Upper lobe of left lung (tissue), 6 donors: ENCODE results near the gene MARK4. TPM values are rescaled to one million over a fixed set of nuclear protein-coding genes. Genes with fewer than 3 reads are reported as not detected.

ENCODE experiments used
- ATAC-seq, 2 donors: fragments of 200-7000 bp; cut with Tn5 transposase; one replicate each; pipeline ENCODE4 v1.9.1; 2022; ENCODE audit warnings: mild to moderate bottlenecking in 2 of 2, moderate library complexity in 2 of 2; ENCODE audit not compliant: low FRiP score in 2 of 2
- DNase-seq, 2 donors: peaks; one replicate each; pipeline ENCODE4 v3.0.0-alpha.2; 2019 to 2020
- H3K27ac ChIP-seq, 4 donors: fragments of 200-600 bp; sonication (generic); one replicate each; pipeline ENCODE4 v1.5.1; 2016 to 2019
- H3K27me3 ChIP-seq, 4 donors: fragments of 200-600 bp; sonication (generic); one replicate each; pipeline ENCODE4 v1.5.1; 2017 to 2019
- H3K36me3 ChIP-seq, 4 donors: fragments of 200-600 bp; sonication (generic); one replicate each; pipeline ENCODE4 v1.5.1; 2016 to 2019
- H3K4me1 ChIP-seq, 4 donors: fragments of 200-600 bp; sonication (generic); one replicate each; pipeline ENCODE4 v1.5.1; 2018 to 2019
- H3K4me3 ChIP-seq, 4 donors: fragments of 200-600 bp; sonication (generic); one replicate each; pipeline ENCODE4 v1.5.1; 2017 to 2019; ENCODE audit warnings: mild to moderate bottlenecking in 2 of 4, moderate library complexity in 1 of 4
- H3K9me3 ChIP-seq, 4 donors: fragments of 200-600 bp; sonication (generic); one replicate each; pipeline ENCODE4 v1.5.1; 2018 to 2019
- CTCF ChIP-seq, 6 experiments: fragments of 450-650 bp in 4 of 6; fragments of 200-600 bp in 2 of 6; sonication (generic) in 2 of 6; IDR thresholded peaks; one replicate each; pipeline ENCODE4 v1.5.1; 2016 to 2019; ENCODE audit warnings: antibody characterized with exemption in 6 of 6
- EP300 ChIP-seq, 4 donors: sonication (generic); formaldehyde crosslinking; IDR thresholded peaks; one replicate each; pipeline ENCODE4 v1.5.1; 2017; ENCODE audit warnings: antibody characterized with exemption in 4 of 4, control low read depth in 2 of 4
- POLR2A ChIP-seq, 4 donors: fragments of 450-650 bp; IDR thresholded peaks; one replicate each; pipeline ENCODE4 v1.5.1; 2016 to 2017; ENCODE audit warnings: antibody characterized with exemption in 4 of 4, mild to moderate bottlenecking in 2 of 4
- POLR2AphosphoS5 ChIP-seq, 2 donors: sonication (generic); formaldehyde crosslinking; IDR thresholded peaks; one replicate each; pipeline ENCODE4 v1.5.1; 2017; ENCODE audit warnings: antibody characterized with exemption in 2 of 2
- WGBS, 2 donors: methylation state at CpG; one replicate each; pipeline ENCODE4 v1.1.5; 2017 to 2018; 5-methylcytosine and 5-hydroxymethylcytosine counted together
- total RNA-seq, 6 donors: library from RNA; depleted of rRNA in 4 of 6; stranded (reverse); fragments of >200 nt in 4 of 6; gene quantifications; one replicate each; pipeline versions ENCODE4 v1.1.0 to v1.2.1, GENCODE V29; 2016 to 2021
- donor health status: DM: no; HTN: no; CAD: no; lungs with moderate emphysema.
- donor health status: DM: no; HTN: yes; CAD: no; lungs with severe emphysema.

Gene MARK4
- total RNA-seq, 6 donors from 2014 or later = 14.6 to 59.3 (median 35.6) TPM

GRCh38 chr19:45344621-45345505 is 93.8 kb downstream of the MARK4 start:
- H3K36me3 ChIP-seq = no peaks in the 10 kb centered on the region
- no peak for ATAC-seq
- 54 to 69% methylated on average over 1 to 8 of the region's 15 CpGs for WGBS, 2 donors
- peaks cover 6 to 10% (median 8%) of the 10 kb centered on the region in 4 donors for H3K4me1 ChIP-seq
- H3K27me3 ChIP-seq = peaks cover 0 to 14% (median 10%) of the 10 kb centered on the region in 4 donors
- DNase-seq = no peak
- H3K4me3 ChIP-seq = no peak overlapping the region
- H3K9me3 ChIP-seq = no peaks in the 10 kb centered on the region
- TF ChIP-seq EP300 (IDR thresholded peaks at IDR 0.05) (no peak), POLR2AphosphoS5 (IDR thresholded peaks at IDR 0.05) (no peak), POLR2A (IDR thresholded peaks at IDR 0.05) (no peak), CTCF (IDR thresholded peaks at IDR 0.05) (no peak)
- no peak overlapping the region for H3K27ac ChIP-seq

GRCh38 chr19:45345506-45345860 is 94.4 kb downstream of the MARK4 start:
- H3K4me3 ChIP-seq = no peak overlapping the region
- peaks cover 4 to 6% (median 5%) of the 10 kb centered on the region in 4 donors for H3K4me1 ChIP-seq
- TF ChIP-seq POLR2AphosphoS5 (IDR thresholded peaks at IDR 0.05) (no peak), CTCF (IDR thresholded peaks at IDR 0.05) (no peak), EP300 (IDR thresholded peaks at IDR 0.05) (no peak), POLR2A (IDR thresholded peaks at IDR 0.05) (no peak)
- no peak for ATAC-seq
- no peaks in the 10 kb centered on the region for H3K9me3 ChIP-seq
- H3K27ac ChIP-seq = no peak overlapping the region
- no peaks in the 10 kb centered on the region for H3K36me3 ChIP-seq
- H3K27me3 ChIP-seq = peaks cover 0 to 12% (median 8%) of the 10 kb centered on the region in 4 donors
- WGBS, 2 donors = 70 to 85% methylated on average over 8 to 13 of the region's 15 CpGs
- DNase-seq = no peak

GRCh38 chr19:45346449-45346848 is 95.4 kb downstream of the MARK4 start:
- no peak overlapping the region for H3K4me3 ChIP-seq
- TF ChIP-seq POLR2AphosphoS5 (IDR thresholded peaks at IDR 0.05) (no peak), POLR2A (IDR thresholded peaks at IDR 0.05) (no peak), EP300 (IDR thresholded peaks at IDR 0.05) (no peak), CTCF (IDR thresholded peaks at IDR 0.05) (no peak)
- H3K4me1 ChIP-seq = no peaks in the 10 kb centered on the region
- peaks cover 0 to 8% (median 2%) of the 10 kb centered on the region in 4 donors for H3K36me3 ChIP-seq
- H3K27me3 ChIP-seq = peaks cover 0 to 5% (median 2%) of the 10 kb centered on the region in 4 donors
- WGBS, 2 donors = 51 to 55% methylated on average over 2 to 4 of the region's 27 CpGs
- no peak overlapping the region for H3K27ac ChIP-seq
- ATAC-seq (no peak), DNase-seq (no peak)
- H3K9me3 ChIP-seq = no peaks in the 10 kb centered on the region

- ATAC-seq (no peak), DNase-seq (no peak)
- TF ChIP-seq CTCF (IDR thresholded peaks at IDR 0.05) (no peak), POLR2A (IDR thresholded peaks at IDR 0.05) (no peak), POLR2AphosphoS5 (IDR thresholded peaks at IDR 0.05) (no peak), EP300 (IDR thresholded peaks at IDR 0.05) (no peak)
- Histone ChIP-seq H3K27me3 (peaks cover 0 to 5% (median 2%) of the 10 kb centered on the region in 4 donors), H3K36me3 (peaks cover 0 to 21% (median 11%) of the 10 kb centered on the region in 4 donors), H3K4me1 (no peaks in the 10 kb centered on the region), H3K9me3 (no peaks in the 10 kb centered on the region), H3K27ac (no peak overlapping the region), H3K4me3 (no peak overlapping the region)
- 67 to 74% methylated on average over 6 to 22 of the region's 25 CpGs for WGBS, 2 donors
Observed at GRCh38 chr19:45347570-45348366, 96.7 kb downstream of the MARK4 start.
